Astrocyte (in vitro differentiated cells and primary cell): ENCODE results near the gene CD247.

Experiments
- EZH2 ChIP-seq: IDR thresholded peaks from 2 replicates; pipeline ENCODE4 v1.6.1; 2012; ENCODE audit warnings: mild to moderate bottlenecking, low read length, inconsistent platforms; ENCODE audit not compliant: insufficient read depth
- TF ChIP-seq, protein P1 (sequence below): IDR thresholded peaks from 2 replicates; pipeline ENCODE4 v1.5.1; 2011; ENCODE audit warnings: low read depth, mild to moderate bottlenecking, inconsistent platforms, low read length, moderate library complexity; ENCODE audit not compliant: insufficient read depth

GRCh38 chr1:167486090-167486824 is 32.1 kb downstream of the CD247 start:
- TF ChIP-seq, protein P1, sequence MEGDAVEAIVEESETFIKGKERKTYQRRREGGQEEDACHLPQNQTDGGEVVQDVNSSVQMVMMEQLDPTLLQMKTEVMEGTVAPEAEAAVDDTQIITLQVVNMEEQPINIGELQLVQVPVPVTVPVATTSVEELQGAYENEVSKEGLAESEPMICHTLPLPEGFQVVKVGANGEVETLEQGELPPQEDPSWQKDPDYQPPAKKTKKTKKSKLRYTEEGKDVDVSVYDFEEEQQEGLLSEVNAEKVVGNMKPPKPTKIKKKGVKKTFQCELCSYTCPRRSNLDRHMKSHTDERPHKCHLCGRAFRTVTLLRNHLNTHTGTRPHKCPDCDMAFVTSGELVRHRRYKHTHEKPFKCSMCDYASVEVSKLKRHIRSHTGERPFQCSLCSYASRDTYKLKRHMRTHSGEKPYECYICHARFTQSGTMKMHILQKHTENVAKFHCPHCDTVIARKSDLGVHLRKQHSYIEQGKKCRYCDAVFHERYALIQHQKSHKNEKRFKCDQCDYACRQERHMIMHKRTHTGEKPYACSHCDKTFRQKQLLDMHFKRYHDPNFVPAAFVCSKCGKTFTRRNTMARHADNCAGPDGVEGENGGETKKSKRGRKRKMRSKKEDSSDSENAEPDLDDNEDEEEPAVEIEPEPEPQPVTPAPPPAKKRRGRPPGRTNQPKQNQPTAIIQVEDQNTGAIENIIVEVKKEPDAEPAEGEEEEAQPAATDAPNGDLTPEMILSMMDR, result no peak
- no peak for TF ChIP-seq EZH2
